NCI-H69 (cell line): ENCODE results near the gene HOXC6.

Experiments used
- DNase-seq: peaks from one replicate; lab custom pipeline; 2025; lab: John Stamatoyannopoulos, UW

HOXC6 gene

DNA sequence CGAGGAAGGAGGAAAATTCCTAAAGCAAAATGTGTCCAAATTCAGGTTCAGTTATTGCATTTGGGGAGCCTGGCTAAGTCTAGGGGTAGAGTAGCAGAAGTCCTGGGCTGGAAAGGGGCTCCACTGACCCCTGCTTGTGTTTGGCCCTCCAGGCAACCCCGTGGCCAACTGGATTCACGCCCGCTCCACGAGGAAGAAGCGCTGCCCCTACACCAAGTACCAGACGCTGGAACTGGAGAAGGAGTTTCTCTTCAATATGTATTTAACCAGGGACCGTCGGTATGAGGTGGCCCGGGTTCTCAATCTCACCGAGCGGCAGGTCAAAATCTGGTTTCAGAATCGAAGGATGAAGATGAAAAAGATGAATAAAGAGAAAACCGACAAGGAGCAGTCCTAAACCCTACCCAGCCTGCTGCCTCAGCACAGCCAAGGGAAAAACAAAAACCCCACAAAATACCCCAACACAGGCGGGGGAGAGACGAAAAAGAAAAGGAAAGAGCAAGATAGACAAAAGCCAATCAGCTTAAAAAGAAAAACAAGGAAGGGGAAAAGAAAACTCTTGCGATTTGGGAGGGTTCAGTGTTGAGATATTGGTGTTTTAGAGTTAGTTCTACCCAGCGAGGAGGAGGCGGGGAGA lies 25.8 kb upstream of the HOXC6 start:
- no peak for DNase-seq

GRCh38 chr12:54002915-54003389 lies 25.3 kb upstream of the HOXC6 start:
- DNase-seq, result no peak

DNA sequence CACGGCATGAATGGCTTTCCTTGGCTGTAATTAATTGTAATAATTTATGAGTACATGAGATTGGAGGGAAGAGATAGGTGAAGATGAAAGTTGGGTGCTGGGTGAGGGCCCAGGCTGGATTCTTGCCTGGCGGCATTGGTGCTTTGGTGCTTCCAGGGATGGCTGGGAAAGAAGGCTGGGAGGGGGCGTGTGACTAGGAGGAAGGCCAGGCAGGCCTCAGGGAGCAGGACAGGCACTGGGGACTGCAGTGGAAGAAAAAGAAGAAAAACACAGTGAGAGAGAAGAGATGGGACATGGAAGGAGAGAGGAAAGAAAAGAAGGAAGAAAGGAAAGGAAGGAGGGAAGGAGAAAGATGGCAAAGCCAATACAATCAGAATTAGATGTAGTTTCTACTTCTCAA lies 24.6 kb upstream of the HOXC6 start:
- DNase-seq, result no peak

DNA sequence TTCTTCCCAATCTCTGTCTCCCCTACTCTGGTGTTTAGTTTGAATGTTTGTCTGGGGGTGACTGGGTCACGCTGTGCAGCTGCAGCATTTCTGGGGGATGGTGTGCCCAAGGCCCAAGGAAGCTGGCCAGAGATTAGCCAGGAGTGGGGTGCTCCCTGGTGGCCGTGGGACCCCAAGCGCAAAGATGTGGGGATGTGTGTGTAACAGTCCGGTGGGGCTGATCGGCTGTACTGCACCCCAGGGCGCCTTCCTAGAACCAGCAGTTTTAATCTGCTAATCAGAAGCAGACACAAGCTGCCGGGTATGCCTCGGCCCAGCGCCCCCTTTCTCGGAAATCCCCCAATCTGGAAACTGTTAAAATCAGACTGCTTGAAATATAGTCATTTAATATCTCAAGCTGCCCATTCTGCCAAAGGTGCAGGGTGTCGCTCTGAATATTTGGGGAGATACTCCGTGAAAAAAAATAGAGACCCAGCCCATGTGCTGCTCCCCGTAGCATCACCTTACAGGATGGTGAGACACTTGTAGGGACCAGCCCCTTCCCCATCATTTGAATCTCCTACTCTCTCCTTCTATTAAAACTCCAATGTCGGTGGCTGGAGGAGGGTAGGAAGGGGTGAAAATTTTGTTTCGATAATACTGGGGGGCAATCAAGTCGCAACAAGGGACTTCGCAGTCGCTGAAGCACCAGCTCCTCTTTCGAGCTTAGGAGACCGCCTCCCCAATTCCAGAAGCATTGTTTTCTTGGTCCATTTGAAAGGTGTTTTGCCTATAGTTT lies 24.0 kb upstream of the HOXC6 start:
- DNase-seq, result no peak

- DNase-seq, result no peak
Observed at GRCh38 chr12:54004841-54005530, 23.3 kb upstream of the HOXC6 start.

DNA sequence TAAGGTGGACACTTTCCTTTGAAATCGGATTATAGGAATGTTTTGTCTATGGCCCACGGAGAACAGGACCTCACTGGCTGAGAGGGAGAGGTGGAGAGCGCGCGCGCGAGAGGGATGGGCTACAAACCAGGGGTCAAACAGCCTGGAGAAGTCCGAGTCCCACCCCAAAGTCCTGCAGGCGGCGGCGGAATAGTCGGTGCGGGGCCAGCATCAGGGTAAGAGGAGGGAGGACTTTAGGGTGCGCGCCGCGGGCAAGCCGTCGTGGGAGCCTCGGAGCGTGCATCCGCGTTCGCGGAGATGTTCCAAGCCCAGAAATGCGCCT lies 22.7 kb upstream of the HOXC6 start:
- no peak for DNase-seq

- peak; percentile 85 for DNase-seq
Observed at GRCh38 chr12:54005853-54006558, 22.2 kb upstream of the HOXC6 start.

- DNase-seq, result no peak
Observed at GRCh38 chr12:54006559-54007220, 21.6 kb upstream of the HOXC6 start.

GRCh38 chr12:54007538-54008259 lies 20.5 kb upstream of the HOXC6 start:
- DNase-seq, result no peak

DNA sequence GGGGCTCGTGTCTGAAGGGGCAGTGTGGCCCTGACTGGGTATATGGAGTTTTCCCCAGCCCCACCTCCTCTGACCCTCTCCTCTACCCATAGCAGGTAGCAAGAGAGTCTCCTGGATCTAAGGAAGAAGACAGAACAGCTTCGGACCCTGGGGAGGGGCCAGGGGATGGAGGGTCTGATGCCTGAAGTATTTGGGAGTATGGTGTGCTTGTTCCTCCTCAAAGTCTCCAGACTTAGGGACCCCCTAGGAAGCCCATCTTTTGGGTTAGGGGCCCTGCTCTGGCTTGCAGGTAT lies 20.0 kb upstream of the HOXC6 start:
- DNase-seq, result no peak

- peak; percentile 54 for DNase-seq
Observed at GRCh38 chr12:54009171-54010052, 18.8 kb upstream of the HOXC6 start.

DNA sequence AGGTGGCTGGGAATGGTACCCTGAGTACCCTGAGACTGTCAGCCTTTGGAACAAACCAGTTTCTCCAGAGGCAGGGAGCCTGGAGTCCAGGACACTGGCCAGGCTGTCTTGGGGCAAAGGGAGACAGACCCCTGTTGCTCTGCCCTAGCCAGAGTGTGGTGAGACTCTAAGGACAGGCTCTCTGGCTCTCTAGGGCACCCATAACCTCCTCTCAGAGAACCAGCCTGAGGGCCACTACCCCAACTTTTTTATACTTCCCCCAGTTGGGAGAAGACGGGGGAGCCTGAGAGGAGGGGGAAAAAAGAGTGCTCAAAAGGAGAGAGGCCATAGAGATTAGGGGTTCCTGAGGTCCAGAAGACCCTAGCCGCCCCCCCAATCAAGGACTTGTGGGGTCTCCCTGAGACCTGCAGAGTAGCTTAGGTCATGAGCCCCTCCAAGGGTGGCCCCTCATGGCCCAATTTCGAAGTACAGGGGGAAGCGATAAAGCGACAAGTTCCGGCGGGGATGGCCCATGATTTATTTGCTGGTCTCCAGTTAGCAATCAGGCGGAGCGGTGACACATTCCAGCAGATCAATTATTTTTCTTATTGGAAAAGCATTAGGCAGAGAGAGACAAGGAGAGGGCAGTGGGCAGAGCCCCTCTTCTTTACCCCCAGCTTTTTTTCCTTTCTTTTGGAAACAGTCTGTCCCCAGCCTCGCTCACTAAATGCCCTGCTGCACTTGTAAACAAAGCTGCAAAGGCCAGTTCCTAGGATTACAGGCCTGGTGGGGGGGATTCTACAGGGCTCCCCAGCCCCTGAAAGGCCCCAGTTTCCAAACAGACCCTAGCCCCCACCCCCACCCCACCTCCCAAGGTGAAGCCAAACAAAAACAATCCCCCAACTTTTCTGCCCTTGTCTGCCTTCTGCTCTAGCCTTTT lies 17.9 kb upstream of the HOXC6 start:
- no peak for DNase-seq

DNA sequence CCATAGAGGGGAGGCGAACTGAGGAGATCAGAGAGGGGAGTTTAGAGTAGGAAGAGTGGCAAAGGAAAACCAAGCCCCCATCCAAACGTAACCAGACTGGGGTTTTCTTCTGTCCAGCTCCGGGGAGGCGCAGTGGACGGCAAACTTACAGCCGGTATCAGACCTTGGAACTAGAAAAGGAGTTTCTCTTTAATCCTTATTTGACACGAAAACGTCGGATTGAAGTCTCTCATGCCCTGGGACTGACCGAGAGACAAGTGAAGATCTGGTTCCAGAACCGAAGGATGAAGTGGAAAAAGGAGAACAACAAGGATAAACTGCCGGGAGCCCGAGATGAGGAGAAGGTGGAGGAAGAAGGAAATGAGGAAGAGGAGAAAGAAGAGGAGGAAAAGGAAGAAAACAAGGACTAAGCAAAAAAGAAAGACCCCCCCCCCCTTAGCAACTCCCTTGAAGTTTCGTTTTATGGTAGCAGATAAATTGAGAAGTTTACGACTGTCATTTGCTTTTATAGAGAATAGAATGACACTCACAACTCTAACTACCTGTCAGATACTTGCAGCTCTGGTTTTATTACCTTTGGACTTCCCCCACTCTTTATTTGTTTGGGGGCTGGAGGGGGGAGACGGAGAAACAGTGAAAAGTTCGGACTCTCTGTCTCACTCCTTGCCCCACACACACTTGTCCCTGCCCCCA lies 17.1 kb upstream of the HOXC6 start:
- no peak for DNase-seq

GRCh38 chr12:54011665-54012532 lies 16.3 kb upstream of the HOXC6 start:
- no peak for DNase-seq

DNA sequence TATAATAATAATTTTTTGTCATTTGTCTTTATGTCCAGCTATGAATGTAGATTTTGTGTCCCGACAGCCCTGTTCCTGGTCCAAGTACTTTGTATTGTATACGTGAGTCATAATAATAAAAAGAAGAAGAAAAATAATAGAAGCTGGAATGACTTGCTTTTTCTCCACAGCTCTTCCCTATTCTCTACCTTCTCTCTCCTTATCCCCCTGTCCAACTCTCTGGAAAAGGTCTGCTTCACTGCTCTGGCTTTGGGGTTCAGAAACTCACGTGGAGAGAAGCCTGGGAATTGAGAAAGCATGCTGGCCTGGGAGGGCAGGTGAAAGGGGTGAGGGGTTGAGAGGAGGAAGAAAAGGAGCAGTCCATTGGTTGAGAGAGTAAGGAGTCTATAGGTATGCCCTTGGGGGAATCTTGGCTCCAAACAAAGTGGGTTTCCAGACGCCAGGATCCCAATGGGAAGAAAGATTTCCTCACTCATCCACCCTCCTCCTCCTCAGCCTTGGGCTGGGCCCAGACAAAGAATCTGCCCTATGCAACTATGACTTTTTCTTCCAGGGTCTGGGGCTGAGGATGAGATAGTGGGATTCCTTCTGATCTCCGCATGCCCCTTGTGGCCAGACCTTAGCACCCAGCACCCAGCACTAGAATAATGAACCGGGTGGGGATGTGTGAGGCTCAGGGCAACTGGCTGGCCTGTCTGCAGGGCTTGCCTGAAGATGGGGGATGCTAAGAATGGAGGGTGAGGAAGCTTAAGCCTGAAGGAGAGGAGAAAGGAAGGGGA lies 15.4 kb upstream of the HOXC6 start:
- DNase-seq, result no peak

DNA sequence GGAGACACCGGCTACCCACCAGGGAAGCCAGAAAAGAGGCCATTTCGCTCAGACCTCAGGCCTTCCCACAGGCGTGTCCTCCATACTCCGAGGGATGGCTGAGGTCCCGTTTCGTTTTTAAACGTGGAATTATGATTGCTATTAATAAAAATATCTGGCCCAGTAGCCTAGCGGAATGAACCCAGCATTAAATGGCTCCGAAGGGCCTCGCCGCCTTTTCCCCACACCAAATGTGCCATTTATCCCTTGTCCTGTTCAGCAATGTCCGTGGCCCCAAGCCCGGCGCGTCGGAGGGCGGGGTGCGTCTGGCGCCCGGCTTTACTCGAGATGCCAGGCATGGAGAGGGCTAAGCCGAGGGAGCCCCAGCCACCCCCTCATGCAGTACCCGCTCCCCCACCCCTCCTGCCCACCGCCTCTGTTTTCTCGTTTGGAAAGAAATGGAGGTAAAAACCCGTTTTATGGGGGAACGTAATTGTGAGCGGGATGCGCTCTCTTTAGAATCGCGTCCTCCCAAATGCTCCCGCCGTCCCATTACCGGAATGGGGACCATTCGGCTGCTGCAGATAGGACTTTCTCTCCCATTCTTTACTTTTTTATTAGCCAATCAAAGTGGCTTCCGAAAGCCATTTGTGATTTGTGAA lies 13.7 kb upstream of the HOXC6 start:
- DNase-seq, result no peak
